ENCODE measurements around the gene ZNF462.

- TF ChIP-seq CTCF (IDR thresholded peaks at IDR 0.05), result no peak
- TF ChIP-seq POLR2A (IDR thresholded peaks at IDR 0.05), result no peak
Observed at GRCh38 chr9:106969696-106970095, 106.7 kb downstream of the ZNF462 start.

Data from tibial nerve (tissue), 3 donors.